Activated T-helper 17 cell treated with anti-CD3 and anti-CD28 coated beads, Interleukin-2, amount 50 U/mL, for 72 hours (primary cell): ENCODE data around the gene REC114. TPM values are rescaled to one million over a fixed set of nuclear protein-coding genes. Genes with fewer than 3 reads are reported as not detected.
"Not testable (repeated sequence)": the region's sequence is repeated elsewhere in the genome, so short reads cannot be mapped to it uniquely, and the experiment has no call there.

Experiments used
- ATAC-seq: fragments of 150-1000 bp; cut with Tn5 transposase; replicated peaks from 2 replicates; pipeline ENCODE4 v1.10.0; 2021; ENCODE audit warnings: mild to moderate bottlenecking, moderate library complexity
- H3K27ac Mint-ChIP-seq: one replicate; pipeline ENCODE4 v1.8.0; 2022; ENCODE audit warnings: mixed read lengths
- H3K27me3 Mint-ChIP-seq: one replicate; pipeline ENCODE4 v1.8.0; 2022; ENCODE audit warnings: mixed read lengths
- H3K36me3 Mint-ChIP-seq: one replicate; pipeline ENCODE4 v1.8.0; 2022; ENCODE audit warnings: low read depth, mild to moderate bottlenecking, mixed read lengths
- H3K4me1 Mint-ChIP-seq: one replicate; pipeline ENCODE4 v1.8.0; 2022; ENCODE audit warnings: mixed read lengths
- H3K4me3 Mint-ChIP-seq: one replicate; pipeline ENCODE4 v1.8.0; 2022; ENCODE audit warnings: mild to moderate bottlenecking, mixed read lengths
- H3K9me3 Mint-ChIP-seq: one replicate; pipeline ENCODE4 v1.8.0; 2022; ENCODE audit warnings: mixed read lengths
- total RNA-seq, 2 donors: library from RNA; stranded (reverse); gene quantifications; one replicate each; pipeline ENCODE4 v1.2.3, GENCODE V29; 2022

REC114 gene
- total RNA-seq, 2 donors from 2014 or later = not detected

GRCh38 chr15:73524919-73525318, 82.0 kb downstream of the REC114 start:
- Mint-ChIP-seq H3K9me3 (no peaks in the 10 kb centered on the region), H3K4me3 (no peak overlapping the region), H3K36me3 (no peaks in the 10 kb centered on the region), H3K4me1 (no peaks in the 10 kb centered on the region), H3K27me3 (no peaks in the 10 kb centered on the region), H3K27ac (no peak overlapping the region)
- ATAC-seq = no peak

GRCh38 chr15:73527598-73527997, 84.6 kb downstream of the REC114 start:
- Mint-ChIP-seq H3K27ac (no peak overlapping the region), H3K27me3 (no peaks in the 10 kb centered on the region), H3K4me3 (no peak overlapping the region), H3K9me3 (no peaks in the 10 kb centered on the region), H3K36me3 (no peaks in the 10 kb centered on the region), H3K4me1 (no peaks in the 10 kb centered on the region)
- ATAC-seq = no peak

GRCh38 chr15:73530649-73531048, 87.7 kb downstream of the REC114 start:
- no peak for ATAC-seq
- Mint-ChIP-seq H3K36me3 (no peaks in the 10 kb centered on the region), H3K4me1 (no peaks in the 10 kb centered on the region), H3K27ac (no peak overlapping the region), H3K27me3 (no peaks in the 10 kb centered on the region), H3K4me3 (no peak overlapping the region), H3K9me3 (no peaks in the 10 kb centered on the region)

DNA sequence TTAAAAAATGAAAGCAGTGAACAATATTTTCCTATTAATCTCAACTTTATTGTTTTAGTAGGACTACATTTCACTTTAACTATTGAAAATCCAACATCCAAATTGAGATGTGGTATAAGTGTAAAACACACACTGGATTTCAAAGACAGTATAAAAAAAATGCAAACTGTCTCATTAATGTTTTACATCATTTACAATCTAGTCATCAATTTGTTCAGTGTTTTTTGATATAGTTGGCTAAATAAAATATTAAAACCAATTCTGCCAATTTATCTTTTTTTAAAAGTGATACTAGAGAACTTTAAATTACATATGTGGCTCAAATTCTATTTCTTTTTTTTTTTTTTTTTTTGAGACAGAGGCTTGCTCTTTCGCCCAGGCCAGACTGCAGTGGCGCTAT, 95.2 kb downstream of the REC114 start:
- Mint-ChIP-seq H3K4me3 (no peak overlapping the region), H3K27me3 (no peaks in the 10 kb centered on the region), H3K27ac (no peak overlapping the region), H3K4me1 (no peaks in the 10 kb centered on the region), H3K9me3 (no peaks in the 10 kb centered on the region), H3K36me3 (no peaks in the 10 kb centered on the region)
- no peak for ATAC-seq

- no peaks in the 10 kb centered on the region for H3K4me1 Mint-ChIP-seq
Measured at GRCh38 chr15:73538563-73539211, 95.7 kb downstream of the REC114 start.

DNA sequence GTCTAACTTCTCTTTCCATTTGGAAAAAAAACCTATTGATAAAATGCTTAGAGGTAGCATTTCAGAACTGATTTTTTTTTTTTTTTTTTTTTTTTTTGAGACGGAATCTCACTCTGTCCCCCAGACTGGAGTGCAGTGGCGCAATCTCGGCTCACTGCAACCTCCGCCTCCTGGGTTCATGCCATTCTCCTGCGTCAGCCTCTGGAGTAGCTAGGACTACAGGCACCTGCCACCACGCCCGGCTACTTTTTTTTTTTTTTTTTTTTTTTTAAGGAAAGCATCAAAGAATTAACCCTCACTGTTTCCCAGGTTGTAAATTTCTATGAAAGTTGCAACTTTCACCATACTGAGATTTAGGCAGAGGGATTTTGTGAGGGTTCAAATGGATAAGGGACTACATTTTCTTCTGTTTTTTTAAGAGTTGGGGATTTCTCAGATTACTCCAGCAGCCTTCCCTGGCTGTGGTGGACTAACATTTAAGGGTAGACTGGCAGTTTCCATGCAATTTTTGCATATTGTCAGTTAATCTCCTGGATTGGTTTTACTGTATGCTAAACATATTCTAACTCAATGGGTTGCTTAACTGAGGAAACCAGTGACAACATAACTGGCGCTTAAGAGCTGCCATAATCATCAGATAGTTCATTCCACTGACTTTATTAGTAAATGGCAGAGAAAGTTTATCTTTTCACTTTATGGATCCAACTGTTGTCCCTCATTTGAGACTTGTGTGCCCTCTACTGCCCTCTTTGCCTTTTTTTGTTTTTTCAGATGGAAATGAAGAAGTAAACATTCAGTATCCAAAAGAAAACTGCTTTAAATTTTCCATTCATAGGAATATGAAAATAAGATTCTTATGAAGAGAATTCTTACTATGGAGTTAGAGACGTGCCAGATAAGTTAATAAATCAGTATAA, 96.5 kb downstream of the REC114 start:
- Mint-ChIP-seq H3K4me1 (no peaks in the 10 kb centered on the region), H3K27ac (no peak overlapping the region), H3K27me3 (no peaks in the 10 kb centered on the region), H3K4me3 (no peak overlapping the region), H3K9me3 (no peaks in the 10 kb centered on the region), H3K36me3 (no peaks in the 10 kb centered on the region)
- no peak for ATAC-seq

More at GRCh38 chr15:73538563-73539211, 95.7 kb downstream of the REC114 start:
- Mint-ChIP-seq H3K9me3 (no peaks in the 10 kb centered on the region), H3K36me3 (no peaks in the 10 kb centered on the region), H3K27me3 (no peaks in the 10 kb centered on the region), H3K27ac (no peak overlapping the region), H3K4me3 (no peak overlapping the region)
- ATAC-seq = no peak

DNA sequence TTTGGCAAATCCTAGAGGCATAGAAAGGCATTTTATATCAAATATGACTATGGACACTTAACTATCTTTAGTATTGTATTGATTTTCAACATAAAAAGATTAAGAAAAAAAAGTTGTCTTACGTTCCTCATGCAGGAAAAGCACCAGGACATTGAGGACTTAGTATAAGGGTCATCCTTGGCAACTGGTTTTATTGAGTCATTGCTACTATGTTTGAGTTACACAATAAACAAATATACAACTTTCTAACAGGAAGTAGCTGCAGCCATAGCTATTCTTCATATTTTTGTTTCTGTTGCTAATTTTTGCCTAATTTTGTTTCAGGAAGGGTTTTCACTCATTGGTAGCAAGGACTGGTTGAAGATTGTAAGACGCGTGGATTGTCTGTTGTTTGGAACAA, 97.2 kb downstream of the REC114 start:
- H3K36me3 Mint-ChIP-seq = no peaks in the 10 kb centered on the region
- no peak for ATAC-seq
- no peak overlapping the region for H3K27ac Mint-ChIP-seq
- no peaks in the 10 kb centered on the region for H3K4me1 Mint-ChIP-seq
- no peak overlapping the region for H3K4me3 Mint-ChIP-seq
- no peaks in the 10 kb centered on the region for H3K27me3 Mint-ChIP-seq
- no peaks in the 10 kb centered on the region for H3K9me3 Mint-ChIP-seq

GRCh38 chr15:73541479-73541878, 98.5 kb downstream of the REC114 start:
- no peaks in the 10 kb centered on the region for H3K4me1 Mint-ChIP-seq
- no peaks in the 10 kb centered on the region for H3K9me3 Mint-ChIP-seq
- no peaks in the 10 kb centered on the region for H3K27me3 Mint-ChIP-seq
- H3K27ac Mint-ChIP-seq = no peak overlapping the region
- H3K36me3 Mint-ChIP-seq = peaks cover 5% of the 10 kb centered on the region
- no peak overlapping the region for H3K4me3 Mint-ChIP-seq
- ATAC-seq = no peak

DNA sequence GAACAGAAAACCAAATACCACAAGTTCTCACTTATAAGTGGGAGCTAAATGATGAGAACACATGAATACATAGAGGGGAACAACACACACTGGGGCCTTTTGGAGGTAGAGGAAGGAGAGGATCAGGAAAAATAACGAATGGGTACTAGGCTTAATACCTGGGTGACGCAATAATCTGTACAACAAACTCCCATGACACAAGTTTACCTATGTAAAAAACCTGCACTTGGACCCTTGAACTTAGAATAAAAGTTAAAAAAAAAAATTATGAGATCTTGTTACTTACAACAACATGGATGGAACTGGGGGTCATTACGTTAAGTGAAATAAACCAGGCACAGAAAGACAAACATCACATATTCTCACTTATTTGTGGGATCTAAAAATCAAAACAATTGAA, 106.0 kb downstream of the REC114 start:
- not testable (repeated sequence) for H3K9me3 Mint-ChIP-seq, H3K4me1 Mint-ChIP-seq, H3K27ac Mint-ChIP-seq, H3K36me3 Mint-ChIP-seq, H3K4me3 Mint-ChIP-seq, H3K27me3 Mint-ChIP-seq, ATAC-seq

DNA sequence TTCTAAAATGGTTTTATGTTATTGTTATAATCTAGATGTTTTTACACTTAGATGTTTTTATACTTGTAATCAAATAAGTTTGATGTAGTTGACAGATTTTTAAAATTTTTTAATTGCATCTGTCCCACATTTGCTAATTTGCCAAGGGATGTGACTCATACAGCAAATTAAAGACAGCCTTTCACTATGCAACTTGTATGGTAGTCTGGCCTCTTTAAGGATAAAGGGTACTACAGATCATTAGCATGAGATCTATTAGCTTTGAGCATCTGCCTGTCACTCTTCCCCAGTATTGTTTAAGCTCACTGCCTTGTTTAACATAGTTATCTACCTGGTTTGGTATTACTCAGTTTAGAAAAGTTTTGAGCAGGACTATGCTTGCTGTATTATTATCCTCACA, 107.2 kb downstream of the REC114 start:
- no peaks in the 10 kb centered on the region for H3K9me3 Mint-ChIP-seq
- H3K4me1 Mint-ChIP-seq = no peaks in the 10 kb centered on the region
- peaks cover 5% of the 10 kb centered on the region for H3K36me3 Mint-ChIP-seq
- H3K27me3 Mint-ChIP-seq = no peaks in the 10 kb centered on the region
- H3K27ac Mint-ChIP-seq = no peak overlapping the region
- no peak overlapping the region for H3K4me3 Mint-ChIP-seq
- ATAC-seq = no peak

DNA sequence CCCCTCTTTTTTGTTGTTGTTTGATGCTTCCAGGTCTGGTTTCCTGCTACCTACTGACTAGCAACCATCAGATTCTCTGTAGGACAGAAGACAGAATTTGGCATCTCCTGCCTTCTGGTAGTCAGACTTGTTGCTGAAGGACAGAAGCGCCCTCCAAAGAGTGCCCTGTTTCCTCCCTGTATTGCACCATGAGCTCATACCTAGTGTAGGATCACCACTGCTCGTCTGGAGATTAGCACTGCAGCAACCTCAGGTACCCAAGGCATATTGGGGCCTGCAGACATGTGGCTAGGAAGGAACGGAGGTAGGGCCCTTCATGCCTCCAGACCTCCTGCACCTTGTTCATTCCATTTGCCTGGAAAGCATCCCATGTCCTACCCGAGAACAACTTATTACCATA, 112.1 kb downstream of the REC114 start:
- Mint-ChIP-seq H3K4me1 (no peaks in the 10 kb centered on the region), H3K9me3 (no peaks in the 10 kb centered on the region), H3K27ac (no peak overlapping the region), H3K36me3 (peaks cover 43% of the 10 kb centered on the region), H3K27me3 (no peaks in the 10 kb centered on the region), H3K4me3 (no peak overlapping the region)
- ATAC-seq = no peak

DNA sequence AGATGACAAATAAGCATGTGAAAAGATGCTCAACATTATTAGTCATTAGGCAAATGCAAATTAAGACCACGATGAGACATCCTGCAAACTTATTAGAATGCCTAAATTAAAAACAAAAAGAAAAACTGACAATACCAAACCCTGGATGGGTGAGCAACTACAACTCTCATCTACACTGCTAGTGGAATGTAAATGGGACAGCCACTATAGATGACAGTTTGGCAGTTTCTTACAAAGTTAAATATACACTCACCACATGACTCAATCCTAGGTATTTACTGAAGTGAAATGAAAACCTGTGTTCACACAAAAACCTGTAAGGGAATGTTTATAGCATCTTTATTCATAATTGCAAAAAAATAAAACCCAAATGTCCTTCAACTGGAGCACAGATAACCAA, 115.6 kb downstream of the REC114 start:
- Mint-ChIP-seq H3K4me1 (no peaks in the 10 kb centered on the region), H3K27me3 (no peaks in the 10 kb centered on the region), H3K36me3 (peaks cover 76% of the 10 kb centered on the region), H3K9me3 (no peaks in the 10 kb centered on the region), H3K27ac (peak overlapping the region; percentile 20), H3K4me3 (no peak overlapping the region)
- peak; percentile 77 for ATAC-seq

GRCh38 chr15:73560501-73561117, 117.6 kb downstream of the REC114 start:
- no peak for ATAC-seq
- H3K36me3 Mint-ChIP-seq = peaks cover 97% of the 10 kb centered on the region
- no peak overlapping the region for H3K4me3 Mint-ChIP-seq
- H3K4me1 Mint-ChIP-seq = peaks cover 6% of the 10 kb centered on the region
- H3K27me3 Mint-ChIP-seq = no peaks in the 10 kb centered on the region
- no peak overlapping the region for H3K27ac Mint-ChIP-seq
- H3K9me3 Mint-ChIP-seq = no peaks in the 10 kb centered on the region

- H3K27me3 Mint-ChIP-seq = no peaks in the 10 kb centered on the region
- peak overlapping the region; percentile 6 for H3K4me3 Mint-ChIP-seq
- H3K9me3 Mint-ChIP-seq = no peaks in the 10 kb centered on the region
- peaks cover 6% of the 10 kb centered on the region for H3K4me1 Mint-ChIP-seq
- H3K36me3 Mint-ChIP-seq = peaks cover 99% of the 10 kb centered on the region
- peak; percentile 61 for ATAC-seq
- H3K27ac Mint-ChIP-seq = peak overlapping the region; percentile 76
Measured at GRCh38 chr15:73564255-73564654, 121.3 kb downstream of the REC114 start.

- ATAC-seq = no peak
- peak overlapping the region; percentile 2 for H3K27ac Mint-ChIP-seq
- H3K27me3 Mint-ChIP-seq = no peaks in the 10 kb centered on the region
- H3K4me3 Mint-ChIP-seq = peak overlapping the region; percentile 48
- H3K9me3 Mint-ChIP-seq = no peaks in the 10 kb centered on the region
- H3K36me3 Mint-ChIP-seq = peaks cover 100% of the 10 kb centered on the region
- H3K4me1 Mint-ChIP-seq = peaks cover 20% of the 10 kb centered on the region
Measured at GRCh38 chr15:73567020-73567419, 124.1 kb downstream of the REC114 start.
